ENCODE results near the gene SNAPC1.
"Not testable (repeated sequence)": the region's sequence is repeated elsewhere in the genome, so short reads cannot be mapped to it uniquely, and the experiment has no call there.

Gene SNAPC1, protein sequence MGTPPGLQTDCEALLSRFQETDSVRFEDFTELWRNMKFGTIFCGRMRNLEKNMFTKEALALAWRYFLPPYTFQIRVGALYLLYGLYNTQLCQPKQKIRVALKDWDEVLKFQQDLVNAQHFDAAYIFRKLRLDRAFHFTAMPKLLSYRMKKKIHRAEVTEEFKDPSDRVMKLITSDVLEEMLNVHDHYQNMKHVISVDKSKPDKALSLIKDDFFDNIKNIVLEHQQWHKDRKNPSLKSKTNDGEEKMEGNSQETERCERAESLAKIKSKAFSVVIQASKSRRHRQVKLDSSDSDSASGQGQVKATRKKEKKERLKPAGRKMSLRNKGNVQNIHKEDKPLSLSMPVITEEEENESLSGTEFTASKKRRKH

DNA sequence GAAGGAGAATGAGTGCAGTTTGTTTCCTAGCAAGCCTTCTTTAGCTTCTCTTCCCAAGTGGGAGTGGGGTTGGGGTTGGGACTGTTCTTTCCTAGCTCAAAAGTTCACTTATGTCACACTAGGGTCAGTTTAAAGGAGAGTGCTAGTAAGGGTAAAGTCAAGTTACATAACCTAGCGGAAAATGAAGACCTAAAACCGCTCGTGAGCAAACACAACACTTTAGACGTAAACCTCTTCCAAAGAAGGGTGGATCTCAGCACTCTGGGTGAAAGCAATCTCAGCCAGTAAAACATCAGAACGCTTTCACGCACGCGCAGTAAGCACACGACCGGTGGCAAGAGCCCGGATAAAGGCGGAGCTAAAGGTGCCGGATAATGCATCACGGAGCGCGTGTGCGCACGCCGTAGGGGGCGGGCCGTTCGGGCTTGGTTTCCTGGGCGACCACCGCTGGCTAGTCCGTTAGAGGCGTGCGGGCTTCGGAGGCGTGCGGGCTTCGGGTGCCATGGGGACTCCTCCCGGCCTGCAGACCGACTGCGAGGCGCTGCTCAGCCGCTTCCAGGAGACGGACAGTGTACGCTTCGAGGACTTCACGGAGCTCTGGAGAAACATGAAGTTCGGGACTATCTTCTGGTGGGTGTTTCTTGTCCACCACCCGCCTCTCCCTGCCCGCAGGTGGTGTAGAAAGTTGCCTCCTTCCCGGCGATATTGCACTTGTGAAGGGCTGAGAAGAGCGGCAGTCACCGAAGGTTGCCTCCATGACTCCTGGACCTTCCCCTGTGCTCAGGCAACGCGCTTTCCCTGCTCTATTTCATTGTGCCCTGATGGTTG lies at the start of gene SNAPC1:
SNAPC1 (plus strand) TSS at position 462 of the 828 bp plus-strand sequence; CDS start at position 503, 41 bp downstream.
- peak; percentile 96 for DNase-seq (ENCODE audit: low read depth in 1 of 2, low spot score in 1 of 2)

DNA sequence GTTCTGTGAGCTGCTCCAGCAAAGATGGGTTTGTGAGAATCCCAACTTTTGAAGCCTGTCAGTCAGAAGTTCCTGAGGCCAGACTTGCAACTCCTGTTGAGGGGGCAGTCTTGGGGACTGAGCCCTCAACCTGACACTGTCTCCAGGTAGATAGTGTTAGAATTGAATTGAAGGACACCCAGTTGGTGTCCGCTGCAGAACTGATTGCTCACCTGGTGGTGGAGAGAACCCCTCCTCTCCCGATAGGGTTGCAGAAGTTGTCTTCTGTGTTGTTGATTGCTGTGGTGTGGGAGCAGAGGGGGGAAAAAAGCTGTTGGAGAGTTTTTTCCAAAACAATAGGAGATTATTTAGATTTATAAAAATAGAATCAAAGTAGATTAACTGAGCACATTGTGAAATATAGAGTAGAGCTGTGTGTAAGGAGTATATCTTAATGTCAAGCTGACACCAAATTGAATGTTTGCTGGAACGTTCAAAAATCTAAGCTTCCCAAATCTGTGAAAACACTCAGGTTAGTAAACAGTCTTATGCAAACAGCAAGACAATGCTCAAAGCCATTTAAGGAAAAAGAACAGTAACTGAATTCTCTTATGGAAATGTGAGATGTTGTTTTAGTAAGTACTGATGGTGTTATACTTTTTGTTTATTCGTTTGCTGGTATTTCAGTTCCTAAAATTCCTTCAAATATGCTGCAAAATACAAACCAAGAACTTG lies 48.3 kb upstream of the SNAPC1 start:
- DNase-seq (ENCODE audit: low read depth in 1 of 2, low spot score in 1 of 2): no peak

DNA sequence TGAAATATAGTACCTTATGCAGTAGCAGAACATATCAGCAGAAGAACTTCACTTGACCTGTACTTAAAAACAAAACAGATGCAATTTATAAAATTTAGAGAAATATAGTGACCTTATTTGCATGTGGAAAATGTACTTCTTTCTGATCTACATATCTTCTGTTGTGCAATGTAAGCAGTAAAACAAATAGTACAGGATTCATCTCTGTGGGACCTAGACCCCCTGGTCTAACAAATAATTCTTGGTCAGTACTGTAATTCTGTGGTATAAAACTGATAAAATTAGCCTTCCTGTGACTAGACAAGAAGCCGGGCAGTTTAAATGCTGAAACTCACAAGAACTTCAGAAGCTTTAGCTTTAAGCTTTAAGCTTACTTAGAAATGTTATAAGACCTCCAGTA lies 45.3 kb upstream of the SNAPC1 start:
- DNase-seq (ENCODE audit: low read depth in 1 of 2, low spot score in 1 of 2): no peak

DNA sequence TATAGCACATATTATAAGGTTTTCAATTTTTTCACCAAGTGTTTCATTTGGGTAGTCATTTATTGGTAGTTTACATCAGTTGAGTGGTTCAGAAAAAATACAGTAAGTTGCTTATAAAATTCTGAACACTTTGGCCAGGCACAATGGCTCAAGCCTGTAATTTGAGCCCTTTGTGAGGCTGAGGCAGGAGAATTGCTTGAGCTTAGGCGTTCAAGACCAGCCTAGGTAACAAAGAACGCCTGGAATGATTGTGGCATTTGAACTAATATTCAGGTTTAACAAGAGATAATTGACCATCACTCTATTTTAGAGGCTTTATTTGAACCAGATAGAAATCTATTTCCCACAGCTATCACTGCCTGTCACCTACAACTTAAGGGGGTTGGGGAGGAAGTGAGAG lies 44.2 kb upstream of the SNAPC1 start:
- DNase-seq (ENCODE audit: low read depth in 1 of 2, low spot score in 1 of 2): no peak

DNA sequence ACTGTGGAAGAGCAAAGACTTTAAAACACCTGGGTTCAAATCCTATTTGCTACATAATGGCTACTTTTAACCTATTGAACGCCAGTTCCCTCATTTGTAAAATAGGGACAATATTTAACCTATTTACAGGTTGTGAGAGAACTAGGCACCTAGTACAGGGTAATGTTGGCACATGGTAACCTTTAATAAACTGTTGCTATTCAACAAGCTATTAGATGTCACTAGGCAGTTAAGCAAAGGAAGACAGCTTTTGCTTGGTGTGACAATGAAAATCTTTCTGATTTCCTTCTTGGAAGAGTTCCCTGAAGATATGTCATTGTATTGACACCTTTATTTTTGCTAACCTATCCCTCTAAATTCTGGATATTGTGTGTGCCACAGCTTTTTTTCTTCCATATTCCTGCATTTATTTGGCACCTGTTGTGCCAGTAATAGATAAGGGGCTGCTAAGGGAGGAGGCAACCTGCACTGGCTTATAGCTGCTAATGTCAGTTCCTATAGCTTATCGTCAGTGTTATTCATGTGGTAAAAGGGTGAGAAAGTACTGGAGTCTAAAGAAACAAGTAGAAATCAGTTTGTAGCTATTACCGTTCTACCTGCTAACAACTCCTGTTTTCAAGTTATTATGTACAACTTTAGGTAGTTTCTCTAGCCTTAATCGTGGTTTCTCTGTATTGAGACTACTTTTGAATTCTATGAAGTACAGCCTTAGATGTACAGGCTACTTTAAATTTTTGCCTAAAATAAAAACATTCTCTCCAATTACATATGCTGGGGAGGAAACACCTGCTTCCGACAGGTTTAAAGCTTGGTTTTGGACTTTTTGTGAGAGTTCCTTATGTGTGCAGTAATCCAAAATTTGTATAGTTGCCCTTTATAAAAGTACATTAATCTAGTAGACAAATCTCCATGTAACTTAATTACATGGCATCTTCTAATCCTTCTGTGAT lies 42.6 kb upstream of the SNAPC1 start:
- no peak for DNase-seq (ENCODE audit: low read depth in 1 of 2, low spot score in 1 of 2)

DNA sequence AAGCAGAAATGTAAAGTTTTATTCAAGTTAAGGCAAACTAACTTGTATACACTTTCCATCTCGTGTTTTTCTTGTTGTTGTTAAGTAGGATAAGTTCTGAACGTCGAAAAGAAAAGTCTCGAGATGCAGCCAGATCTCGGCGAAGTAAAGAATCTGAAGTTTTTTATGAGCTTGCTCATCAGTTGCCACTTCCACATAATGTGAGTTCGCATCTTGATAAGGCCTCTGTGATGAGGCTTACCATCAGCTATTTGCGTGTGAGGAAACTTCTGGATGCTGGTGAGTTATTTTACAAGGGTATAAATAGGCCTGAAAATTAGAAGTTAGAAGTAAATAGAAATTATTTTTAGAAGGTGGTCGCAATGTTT lies 41.9 kb upstream of the SNAPC1 start:
- no peak for DNase-seq (ENCODE audit: low read depth in 1 of 2, low spot score in 1 of 2)

DNA sequence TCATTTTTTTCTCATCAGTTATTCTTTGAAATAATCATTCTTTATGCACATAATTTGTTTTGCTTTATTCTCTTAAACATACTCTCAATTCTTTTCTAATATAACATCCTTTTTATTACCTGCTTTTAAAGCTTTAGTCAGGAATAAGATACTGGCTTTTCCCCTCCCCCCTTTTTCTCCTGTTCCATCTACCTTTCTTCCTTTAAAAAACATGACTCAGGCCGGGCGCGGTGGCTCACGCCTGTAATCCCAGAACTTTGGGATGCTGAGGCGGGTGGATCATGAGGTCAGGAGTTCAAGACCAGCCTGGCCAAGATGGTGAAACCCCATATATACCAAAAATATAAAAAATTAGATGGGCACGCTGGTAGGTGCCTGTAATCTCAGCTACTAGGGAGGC lies 41.5 kb upstream of the SNAPC1 start:
- no peak for DNase-seq (ENCODE audit: low read depth in 1 of 2, low spot score in 1 of 2)

DNA sequence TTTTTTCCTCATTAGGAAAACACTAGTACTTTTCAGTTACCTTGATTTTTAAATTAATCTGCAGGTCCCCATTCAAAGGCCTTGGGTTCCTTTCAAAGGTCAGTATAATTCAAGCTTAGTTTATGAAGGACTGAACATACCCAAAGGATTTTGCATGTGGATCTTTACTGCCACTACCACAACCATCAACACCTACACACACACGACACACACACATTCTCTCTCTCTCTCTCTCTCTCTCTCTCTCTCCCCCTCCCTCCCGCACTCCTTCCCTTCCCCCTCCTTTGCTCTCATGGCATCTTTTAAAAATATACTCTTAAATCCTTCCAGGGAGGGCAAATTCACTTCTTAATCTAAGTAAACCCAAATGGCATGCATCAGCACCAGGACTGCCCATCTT lies 38.1 kb upstream of the SNAPC1 start:
- DNase-seq (ENCODE audit: low read depth in 1 of 2, low spot score in 1 of 2): no peak

DNA sequence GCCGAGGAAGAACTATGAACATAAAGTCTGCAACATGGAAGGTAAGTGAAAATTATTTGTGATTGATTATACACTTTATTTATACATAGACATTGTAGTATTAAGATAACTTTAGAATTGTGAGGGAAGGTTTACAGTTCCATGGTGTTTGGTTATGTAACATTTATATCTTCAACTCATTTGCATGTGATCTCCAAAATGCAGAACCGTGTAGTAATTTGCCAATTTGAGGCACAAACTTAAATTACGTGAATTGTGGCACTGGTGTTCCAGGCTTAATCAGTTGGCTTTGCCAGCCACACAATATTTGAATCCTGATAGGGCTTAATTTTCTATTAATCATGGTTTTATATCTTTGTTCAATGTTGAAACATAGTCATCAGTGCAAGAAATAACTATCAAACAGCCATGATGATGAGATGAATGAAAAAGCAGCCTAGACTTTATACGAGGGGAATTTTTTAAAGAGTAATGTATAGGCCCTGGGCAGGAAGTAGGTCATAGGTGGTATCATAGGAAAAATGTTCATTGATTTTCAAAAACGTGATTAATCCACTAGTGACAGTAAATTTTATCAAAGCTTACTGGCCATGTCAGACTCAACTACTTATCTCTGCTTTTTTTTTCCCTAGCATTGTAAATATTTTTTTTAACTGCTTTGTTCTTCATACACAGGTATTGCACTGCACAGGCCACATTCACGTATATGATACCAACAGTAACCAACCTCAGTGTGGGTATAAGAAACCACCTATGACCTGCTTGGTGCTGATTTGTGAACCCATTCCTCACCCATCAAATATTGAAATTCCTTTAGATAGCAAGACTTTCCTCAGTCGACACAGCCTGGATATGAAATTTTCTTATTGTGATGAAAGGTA lies 35.2 kb upstream of the SNAPC1 start:
- no peak for DNase-seq (ENCODE audit: low read depth in 1 of 2, low spot score in 1 of 2)

DNA sequence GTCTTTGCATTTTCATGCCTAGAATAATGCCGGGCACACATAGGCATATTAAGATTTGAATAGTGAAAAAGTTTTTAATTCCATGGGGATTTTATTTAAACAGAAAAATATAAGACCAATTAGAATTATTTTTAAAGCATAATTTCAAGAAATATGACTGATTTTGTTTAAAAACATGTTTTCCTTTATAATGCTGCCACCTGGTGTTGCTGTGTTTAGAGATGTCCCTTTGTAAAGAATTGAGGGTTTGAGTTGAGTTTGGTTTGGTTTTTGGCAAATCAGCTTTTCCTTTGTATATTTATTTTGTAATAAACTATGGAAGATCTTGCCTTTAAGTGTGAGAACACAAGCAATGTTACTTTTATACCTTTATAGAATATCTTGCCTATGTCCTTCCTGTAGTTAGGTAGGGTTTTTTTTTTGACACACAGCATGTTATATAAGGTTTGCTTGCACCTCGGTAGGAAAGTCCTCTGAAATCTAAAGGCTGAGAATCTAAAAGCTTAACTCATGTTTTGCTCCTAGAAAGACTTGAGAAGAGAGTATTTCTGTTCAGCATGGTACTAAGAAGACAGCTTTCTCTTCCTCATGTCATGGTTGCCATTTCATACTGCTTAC lies 31.4 kb upstream of the SNAPC1 start:
- no peak for DNase-seq (ENCODE audit: low read depth in 1 of 2, low spot score in 1 of 2)

DNA sequence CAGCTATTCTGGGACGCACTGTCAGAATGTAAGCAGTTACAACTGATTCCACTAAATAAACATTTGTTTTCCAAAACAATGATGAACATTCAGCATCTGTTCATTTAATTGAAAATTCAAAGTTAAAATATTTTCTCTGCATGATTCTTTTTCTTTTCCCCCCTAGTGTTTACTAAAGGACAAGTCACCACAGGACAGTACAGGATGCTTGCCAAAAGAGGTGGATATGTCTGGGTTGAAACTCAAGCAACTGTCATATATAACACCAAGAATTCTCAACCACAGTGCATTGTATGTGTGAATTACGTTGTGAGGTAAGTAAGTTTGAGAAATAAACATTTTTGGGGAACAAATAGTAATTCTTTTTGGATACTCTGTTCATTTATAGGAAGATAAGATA lies 28.2 kb upstream of the SNAPC1 start:
- no peak for DNase-seq (ENCODE audit: low read depth in 1 of 2, low spot score in 1 of 2)

DNA sequence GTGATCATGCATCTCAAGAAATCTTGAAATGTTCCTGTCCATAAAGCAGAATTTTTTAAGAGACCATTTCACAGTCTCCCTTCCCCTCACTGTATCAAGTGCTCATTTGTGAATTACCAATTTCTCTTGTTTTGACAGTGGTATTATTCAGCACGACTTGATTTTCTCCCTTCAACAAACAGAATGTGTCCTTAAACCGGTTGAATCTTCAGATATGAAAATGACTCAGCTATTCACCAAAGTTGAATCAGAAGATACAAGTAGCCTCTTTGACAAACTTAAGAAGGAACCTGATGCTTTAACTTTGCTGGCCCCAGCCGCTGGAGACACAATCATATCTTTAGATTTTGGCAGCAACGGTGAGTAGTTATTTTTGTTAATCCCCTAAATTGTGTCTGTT lies 25.5 kb upstream of the SNAPC1 start:
- no peak for DNase-seq (ENCODE audit: low read depth in 1 of 2, low spot score in 1 of 2)

DNA sequence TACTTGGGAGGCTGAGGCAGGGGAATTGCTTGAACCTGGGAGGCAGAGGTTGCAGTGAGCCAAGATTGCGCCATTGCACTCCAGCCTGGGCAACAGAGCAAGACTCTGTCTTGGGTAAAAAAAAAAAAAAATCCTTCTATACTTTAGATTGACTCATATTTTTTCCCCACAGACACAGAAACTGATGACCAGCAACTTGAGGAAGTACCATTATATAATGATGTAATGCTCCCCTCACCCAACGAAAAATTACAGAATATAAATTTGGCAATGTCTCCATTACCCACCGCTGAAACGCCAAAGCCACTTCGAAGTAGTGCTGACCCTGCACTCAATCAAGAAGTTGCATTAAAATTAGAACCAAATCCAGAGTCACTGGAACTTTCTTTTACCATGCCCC lies 24.3 kb upstream of the SNAPC1 start:
- no peak for DNase-seq (ENCODE audit: low read depth in 1 of 2, low spot score in 1 of 2)

DNA sequence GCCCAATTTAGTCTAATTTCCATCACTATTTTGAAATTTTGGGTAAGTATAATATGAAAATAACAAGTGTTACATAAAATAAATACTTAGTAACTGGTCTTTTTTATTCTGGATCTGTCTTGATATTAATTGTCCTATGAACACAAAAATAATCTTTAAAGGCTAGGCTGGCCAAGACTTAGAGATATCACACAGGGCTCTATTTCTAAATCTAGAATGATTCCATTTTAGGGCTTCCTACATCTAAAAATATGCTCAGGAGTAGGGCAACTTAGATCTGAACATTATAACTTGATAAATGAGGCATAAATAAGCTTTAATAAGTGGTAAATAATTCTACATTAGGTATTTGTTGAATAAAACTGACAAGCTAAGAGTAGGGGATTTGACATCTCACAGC lies 23.1 kb upstream of the SNAPC1 start:
- no peak for DNase-seq (ENCODE audit: low read depth in 1 of 2, low spot score in 1 of 2)

DNA sequence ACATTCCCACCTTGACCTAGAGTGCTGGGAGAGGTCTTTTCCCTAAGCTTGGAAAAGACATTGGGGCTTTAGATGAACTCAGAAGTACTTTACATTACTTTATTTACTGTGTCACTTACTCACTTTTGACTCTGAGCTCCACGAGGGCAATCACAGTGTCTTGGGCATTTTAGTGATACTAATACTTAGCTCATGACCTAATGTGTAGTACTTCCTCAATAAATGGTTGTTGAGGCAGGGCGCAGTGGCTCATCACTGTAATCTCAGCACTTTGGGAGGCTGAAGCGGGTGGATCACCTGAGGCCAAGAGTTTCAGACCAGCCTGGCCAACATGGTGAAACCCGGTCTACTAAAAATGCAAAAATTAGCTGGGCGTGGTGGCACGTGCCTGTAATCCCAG lies 19.8 kb upstream of the SNAPC1 start:
- no peak for DNase-seq (ENCODE audit: low read depth in 1 of 2, low spot score in 1 of 2)

DNA sequence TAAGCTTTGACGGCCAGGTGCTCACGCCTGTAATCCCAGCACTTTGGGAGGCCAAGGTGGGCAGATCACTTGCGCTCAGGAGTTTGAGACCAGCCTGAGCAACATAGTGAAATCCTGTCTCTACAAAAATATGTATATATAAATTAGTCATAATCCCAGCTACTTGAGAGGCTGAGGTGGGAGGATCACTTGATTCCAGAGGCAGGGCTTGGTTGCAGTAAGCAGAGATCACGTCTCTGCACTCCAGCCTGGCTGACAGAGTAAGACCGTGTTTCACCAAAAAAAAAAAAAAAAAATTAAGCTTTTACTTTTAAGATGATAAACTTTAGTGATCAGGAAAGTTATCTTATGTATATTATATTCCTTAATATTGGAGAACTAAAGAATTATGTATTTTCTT lies 18.0 kb upstream of the SNAPC1 start:
- DNase-seq (ENCODE audit: low read depth in 1 of 2, low spot score in 1 of 2): no peak

DNA sequence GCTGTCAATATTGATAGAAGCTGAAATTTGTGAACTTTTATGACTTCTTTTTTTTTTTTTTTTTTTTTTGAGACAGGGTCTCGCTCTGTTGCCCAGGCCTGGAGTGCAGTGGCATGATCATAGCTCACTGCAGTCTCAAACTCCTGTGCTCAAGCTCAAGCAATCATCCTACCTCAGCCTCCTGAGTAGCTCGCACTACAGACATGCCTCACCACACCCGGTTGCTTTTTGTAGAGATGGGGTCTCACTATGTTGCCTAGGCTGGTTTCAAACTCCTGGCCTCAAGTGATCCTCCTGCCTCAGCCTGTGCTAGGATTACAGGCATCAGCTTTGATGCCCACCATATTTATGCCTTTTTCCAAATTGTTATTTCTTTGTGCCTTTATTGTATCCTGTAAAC lies 15.9 kb upstream of the SNAPC1 start:
- DNase-seq (ENCODE audit: low read depth in 1 of 2, low spot score in 1 of 2): not testable (repeated sequence)

DNA sequence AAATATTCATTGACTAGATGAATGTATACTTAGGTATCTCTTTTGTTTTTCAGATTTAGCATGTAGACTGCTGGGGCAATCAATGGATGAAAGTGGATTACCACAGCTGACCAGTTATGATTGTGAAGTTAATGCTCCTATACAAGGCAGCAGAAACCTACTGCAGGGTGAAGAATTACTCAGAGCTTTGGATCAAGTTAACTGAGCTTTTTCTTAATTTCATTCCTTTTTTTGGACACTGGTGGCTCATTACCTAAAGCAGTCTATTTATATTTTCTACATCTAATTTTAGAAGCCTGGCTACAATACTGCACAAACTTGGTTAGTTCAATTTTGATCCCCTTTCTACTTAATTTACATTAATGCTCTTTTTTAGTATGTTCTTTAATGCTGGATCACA lies 15.3 kb upstream of the SNAPC1 start:
- no peak for DNase-seq (ENCODE audit: low read depth in 1 of 2, low spot score in 1 of 2)

DNA sequence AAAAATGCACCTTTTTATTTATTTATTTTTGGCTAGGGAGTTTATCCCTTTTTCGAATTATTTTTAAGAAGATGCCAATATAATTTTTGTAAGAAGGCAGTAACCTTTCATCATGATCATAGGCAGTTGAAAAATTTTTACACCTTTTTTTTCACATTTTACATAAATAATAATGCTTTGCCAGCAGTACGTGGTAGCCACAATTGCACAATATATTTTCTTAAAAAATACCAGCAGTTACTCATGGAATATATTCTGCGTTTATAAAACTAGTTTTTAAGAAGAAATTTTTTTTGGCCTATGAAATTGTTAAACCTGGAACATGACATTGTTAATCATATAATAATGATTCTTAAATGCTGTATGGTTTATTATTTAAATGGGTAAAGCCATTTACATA lies 14.9 kb upstream of the SNAPC1 start:
- DNase-seq (ENCODE audit: low read depth in 1 of 2, low spot score in 1 of 2): no peak
